Trophoblast cell (in vitro differentiated cells and primary cell): ENCODE results near the gene ST7.

Experiments
- DNase-seq, 2 donors: peaks; one replicate each; pipeline ENCODE4 v3.0.0-alpha.2; 2016
- H2AFZ ChIP-seq: 2 replicates; pipeline ENCODE4 v1.6.1; 2013; ENCODE audit warnings: low read length, moderate library complexity, mild to moderate bottlenecking; ENCODE audit not compliant: insufficient read depth, poor library complexity
- H2AK5ac ChIP-seq: 2 replicates; pipeline ENCODE4 v1.6.1; 2013; ENCODE audit warnings: mild to moderate bottlenecking, low read length
- H2BK120ac ChIP-seq: 2 replicates; pipeline ENCODE4 v1.6.1; 2013; ENCODE audit warnings: low read length, mild to moderate bottlenecking, moderate library complexity; ENCODE audit not compliant: insufficient read depth, poor library complexity
- H2BK12ac ChIP-seq: 2 replicates; pipeline ENCODE4 v1.6.1; 2013; ENCODE audit warnings: mild to moderate bottlenecking, low read length, moderate library complexity
- H2BK5ac ChIP-seq: 2 replicates; pipeline ENCODE4 v1.6.1; 2013; ENCODE audit warnings: low read length, low read depth, moderate library complexity, mild to moderate bottlenecking; ENCODE audit not compliant: poor library complexity
- H3K14ac ChIP-seq: 2 replicates; pipeline ENCODE4 v1.6.1; 2013; ENCODE audit warnings: mild to moderate bottlenecking, low read length
- H3K18ac ChIP-seq: 2 replicates; pipeline ENCODE4 v1.6.1; 2013; ENCODE audit warnings: mild to moderate bottlenecking, low read length
- H3K23ac ChIP-seq: 2 replicates; pipeline ENCODE4 v1.6.1; 2013; ENCODE audit warnings: low read length
- H3K27ac ChIP-seq: 2 replicates; pipeline ENCODE4 v1.5.1; 2013; ENCODE audit warnings: low read depth, mild to moderate bottlenecking, inconsistent platforms, low read length, moderate library complexity
- H3K27me3 ChIP-seq: 2 replicates; pipeline ENCODE4 v1.6.1; 2013; ENCODE audit warnings: inconsistent platforms, mild to moderate bottlenecking, low read length, moderate library complexity; ENCODE audit not compliant: insufficient read depth
- H3K36me3 ChIP-seq, 2 experiments: 1 replicate in 1 of 2; 2 replicates in 1 of 2; pipeline ENCODE4 v1.6.1; 2013; ENCODE audit warnings: low read length in 2 of 2, mild to moderate bottlenecking in 2 of 2, moderate library complexity in 1 of 2; ENCODE audit not compliant: insufficient read depth in 2 of 2, control insufficient read depth in 1 of 2
- H3K4ac ChIP-seq: 2 replicates; pipeline ENCODE4 v1.6.1; 2013; ENCODE audit warnings: low read depth, mild to moderate bottlenecking, low read length, moderate library complexity
- H3K4me1 ChIP-seq, 2 experiments: 1 replicate in 1 of 2; 2 replicates in 1 of 2; pipeline ENCODE4 v1.6.1; 2013; ENCODE audit warnings: low read length in 2 of 2, mild to moderate bottlenecking in 2 of 2, moderate library complexity in 1 of 2; ENCODE audit not compliant: insufficient read depth in 2 of 2, control insufficient read depth in 1 of 2
- H3K4me2 ChIP-seq: 2 replicates; pipeline ENCODE4 v1.6.1; 2013; ENCODE audit warnings: inconsistent platforms, mild to moderate bottlenecking, low read length, moderate library complexity
- H3K4me3 ChIP-seq: 2 replicates; pipeline ENCODE4 v1.5.1; 2013; ENCODE audit warnings: mild to moderate bottlenecking, low read depth, low read length, inconsistent platforms
- H3K79me1 ChIP-seq: one replicate; pipeline ENCODE4 v1.6.1; 2013; ENCODE audit warnings: low read length
- H3K79me2 ChIP-seq: 2 replicates; pipeline ENCODE4 v1.6.1; 2013; ENCODE audit warnings: low read length, mild to moderate bottlenecking; ENCODE audit not compliant: control insufficient read depth, insufficient read depth, poor library complexity
- H3K9ac ChIP-seq: 2 replicates; pipeline ENCODE4 v1.6.1; 2013; ENCODE audit warnings: mild to moderate bottlenecking, low read length
- H3K9me3 ChIP-seq: 2 replicates; pipeline ENCODE4 v1.6.1; 2013; ENCODE audit warnings: low read depth, mild to moderate bottlenecking, control low read depth, inconsistent platforms, low read length; ENCODE audit not compliant: insufficient read depth
- H4K12ac ChIP-seq: 2 replicates; pipeline ENCODE4 v1.6.1; 2013; ENCODE audit warnings: low read depth, mild to moderate bottlenecking, low read length, moderate library complexity
- H4K8ac ChIP-seq: 2 replicates; pipeline ENCODE4 v1.6.1; 2013; ENCODE audit warnings: low read depth, mild to moderate bottlenecking, low read length, moderate library complexity
- H4K91ac ChIP-seq: one replicate; pipeline ENCODE4 v1.6.1; 2013; ENCODE audit warnings: low read depth, mild to moderate bottlenecking, low read length, moderate library complexity
- WGBS: extraction: QIAGEN DNeasy Blood & Tissue Kit; methylation state at CpG from one replicate; pipeline ENCODE4 v1.1.7; 2013; ENCODE audit warnings: missing lambda C conversion rate; ENCODE audit not compliant: insufficient read length, insufficient coverage; ENCODE audit errors: extremely low coverage; 5-methylcytosine and 5-hydroxymethylcytosine counted together

Gene ST7

GRCh38 chr7:117143580-117143979 is 190.3 kb downstream of the ST7 start:
- Histone ChIP-seq H3K23ac (no peak overlapping the region), H2BK5ac (no peak overlapping the region), H4K91ac (no peak overlapping the region), H3K18ac (no peak overlapping the region), H2AFZ (no peak overlapping the region), H3K27ac (no peak overlapping the region), H3K27me3 (no peaks in the 10 kb centered on the region), H3K79me2 (no peaks in the 10 kb centered on the region), H3K4ac (no peak overlapping the region), H3K4me1 (peaks cover 0 to 5% of the 10 kb centered on the region in 2 experiments), H3K14ac (no peak overlapping the region), H3K9me3 (no peaks in the 10 kb centered on the region), H4K12ac (no peak overlapping the region), H2BK12ac (no peak overlapping the region), H2AK5ac (no peak overlapping the region), H3K4me3 (no peak overlapping the region), H3K4me2 (no peak overlapping the region), H4K8ac (no peak overlapping the region), H3K36me3 (peaks cover 0 to 2% of the 10 kb centered on the region in 2 experiments), H2BK120ac (no peak overlapping the region), H3K9ac (no peak overlapping the region), H3K79me1 (no peaks in the 10 kb centered on the region)
- WGBS: no CpG with 5 or more reads among the region's 2 CpGs
- no peak for DNase-seq

GRCh38 chr7:117145333-117145732 is 192.0 kb downstream of the ST7 start:
- no peak overlapping the region for H3K27ac ChIP-seq
- no peak overlapping the region for H3K9ac ChIP-seq
- H4K91ac ChIP-seq: no peak overlapping the region
- DNase-seq: no peak
- no peaks in the 10 kb centered on the region for H3K27me3 ChIP-seq
- no peak overlapping the region for H3K23ac ChIP-seq
- no peaks in the 10 kb centered on the region for H3K9me3 ChIP-seq
- H3K79me1 ChIP-seq: no peaks in the 10 kb centered on the region
- H3K4me3 ChIP-seq: no peak overlapping the region
- no peak overlapping the region for H2AFZ ChIP-seq
- no peak overlapping the region for H2BK12ac ChIP-seq
- H4K12ac ChIP-seq: no peak overlapping the region
- H3K36me3 ChIP-seq: peaks cover 0 to 2% of the 10 kb centered on the region in 2 experiments
- H3K18ac ChIP-seq: no peak overlapping the region
- no peak overlapping the region for H2BK120ac ChIP-seq
- no peak overlapping the region for H2AK5ac ChIP-seq
- no peak overlapping the region for H4K8ac ChIP-seq
- peaks cover 0 to 6% of the 10 kb centered on the region in 2 experiments for H3K4me1 ChIP-seq
- H3K4me2 ChIP-seq: no peak overlapping the region
- no CpG with 5 or more reads among the region's 1 CpG for WGBS
- no peak overlapping the region for H2BK5ac ChIP-seq
- H3K79me2 ChIP-seq: no peaks in the 10 kb centered on the region
- no peak overlapping the region for H3K4ac ChIP-seq
- no peak overlapping the region for H3K14ac ChIP-seq

- H3K79me1 ChIP-seq: no peaks in the 10 kb centered on the region
- no peak overlapping the region for H4K8ac ChIP-seq
- H2BK12ac ChIP-seq: no peak overlapping the region
- H3K27ac ChIP-seq: no peak overlapping the region
- no peak overlapping the region for H3K23ac ChIP-seq
- no peaks in the 10 kb centered on the region for H3K9me3 ChIP-seq
- peaks cover 0 to 6% of the 10 kb centered on the region in 2 experiments for H3K4me1 ChIP-seq
- H3K27me3 ChIP-seq: no peaks in the 10 kb centered on the region
- no peak overlapping the region for H3K4ac ChIP-seq
- WGBS: no CpG with 5 or more reads among the region's 1 CpG
- no peak overlapping the region for H4K12ac ChIP-seq
- no peak overlapping the region for H3K14ac ChIP-seq
- no peak overlapping the region for H2AFZ ChIP-seq
- H4K91ac ChIP-seq: no peak overlapping the region
- H2BK120ac ChIP-seq: no peak overlapping the region
- H3K18ac ChIP-seq: no peak overlapping the region
- H3K4me2 ChIP-seq: no peak overlapping the region
- no peak overlapping the region for H3K4me3 ChIP-seq
- DNase-seq: peak; percentile 22 to 69
- H3K9ac ChIP-seq: no peak overlapping the region
- H3K36me3 ChIP-seq: peaks cover 0 to 2% of the 10 kb centered on the region in 2 experiments
- no peak overlapping the region for H2BK5ac ChIP-seq
- no peaks in the 10 kb centered on the region for H3K79me2 ChIP-seq
- no peak overlapping the region for H2AK5ac ChIP-seq
These were observed 192.8 kb downstream of the ST7 start for GRCh38 chr7:117146059-117146458.

GRCh38 chr7:117146511-117146910 is 193.2 kb downstream of the ST7 start:
- WGBS: no CpG with 5 or more reads among the region's 3 CpGs
- no peak overlapping the region for H2AK5ac ChIP-seq

More at GRCh38 chr7:117146511-117146910, 193.2 kb downstream of the ST7 start:
- Histone ChIP-seq H3K9me3 (no peaks in the 10 kb centered on the region), H3K27me3 (no peaks in the 10 kb centered on the region), H2BK120ac (no peak overlapping the region), H3K36me3 (peaks cover 0 to 2% of the 10 kb centered on the region in 2 experiments), H3K4me3 (no peak overlapping the region), H4K8ac (no peak overlapping the region), H3K4ac (no peak overlapping the region), H3K18ac (no peak overlapping the region), H3K79me1 (no peaks in the 10 kb centered on the region), H3K23ac (no peak overlapping the region), H3K14ac (no peak overlapping the region), H4K12ac (no peak overlapping the region), H3K79me2 (no peaks in the 10 kb centered on the region), H4K91ac (no peak overlapping the region), H2AFZ (no peak overlapping the region), H3K9ac (no peak overlapping the region), H2BK5ac (no peak overlapping the region), H3K27ac (no peak overlapping the region), H2BK12ac (no peak overlapping the region), H3K4me2 (no peak overlapping the region), H3K4me1 (peaks cover 0 to 6% of the 10 kb centered on the region in 2 experiments)
- no peak for DNase-seq
